Gastrocnemius medialis (tissue), 4 donors: ENCODE results near the gene SEMA3C.

ENCODE experiments used
- CTCF ChIP-seq, 5 experiments: fragments of 450-650 bp in 3 of 5; fragments of 200-600 bp in 2 of 5; sonication (generic) in 2 of 5; IDR thresholded peaks in 4 of 5; conservative IDR thresholded peaks in 1 of 5; 1 replicate in 4 of 5; 2 replicates in 1 of 5; pipeline ENCODE4 v1.5.1; 2016 to 2019; ENCODE audit warnings: antibody characterized with exemption in 5 of 5, mild to moderate bottlenecking in 3 of 5, moderate library complexity in 3 of 5
- POLR2A ChIP-seq, 2 donors: fragments of 450-650 bp; IDR thresholded peaks; one replicate each; pipeline ENCODE4 v1.6.1; 2017; ENCODE audit warnings: antibody characterized with exemption in 2 of 2, mild to moderate bottlenecking in 2 of 2, moderate library complexity in 2 of 2

- TF ChIP-seq POLR2A (IDR thresholded peaks at IDR 0.05) (no peak), CTCF (IDR thresholded peaks at IDR 0.05 in 4 of 5, conservative IDR thresholded peaks at IDR 0.05 in 1 of 5) (no peak)
Observed at GRCh38 chr7:80859272-80859970, 59.4 kb downstream of the SEMA3C start.
